Testis (tissue), 3 donors: ENCODE measurements around the gene FAM184B. TPM values are rescaled to one million over a fixed set of nuclear protein-coding genes. Genes with fewer than 3 reads are reported as not detected.

ENCODE experiments used
- DNase-seq: peaks from one replicate; pipeline ENCODE4 v3.0.0-alpha.2; 2019
- H3K27ac ChIP-seq, 2 donors: fragments of 200-600 bp; sonication (generic); one replicate each; pipeline ENCODE4 v1.5.1; 2019
- H3K27me3 ChIP-seq: fragments of 200-600 bp; sonication (generic); one replicate; pipeline ENCODE4 v1.5.1; 2019
- H3K36me3 ChIP-seq: fragments of 200-600 bp; sonication (generic); one replicate; pipeline ENCODE4 v1.5.1; 2017; ENCODE audit warnings: low read depth; ENCODE audit errors: missing control alignments
- H3K4me1 ChIP-seq: fragments of 200-600 bp; sonication (generic); one replicate; pipeline ENCODE4 v1.5.1; 2019
- H3K4me3 ChIP-seq, 2 donors: fragments of 200-600 bp; sonication (generic); one replicate each; pipeline ENCODE4 v1.5.1; 2017 to 2019
- H3K9me3 ChIP-seq: fragments of 200-600 bp; sonication (generic); one replicate; pipeline ENCODE4 v1.5.1; 2017
- POLR2A ChIP-seq: fragments of 450-650 bp; IDR thresholded peaks from one replicate; pipeline ENCODE4 v1.6.1; 2017; ENCODE audit warnings: antibody characterized with exemption, mild to moderate bottlenecking, moderate library complexity
- WGBS, 2 donors: methylation state at CpG; one replicate each; pipeline ENCODE4 v1.1.5; 2018; 5-methylcytosine and 5-hydroxymethylcytosine counted together
- intact Hi-C: fragments of 100-400 bp; cut with DNase I; formaldehyde crosslinking; loops from one replicate; pipeline ENCODE4 v1.15.1; 2023; ENCODE audit warnings: low total_unique reads
- polyA plus RNA-seq: library from polyadenylated mRNA; stranded (reverse); fragments of 350-450 nt; fragmentation: Illumina TruSeq; extraction: RNeasy Lipid Tissue Mini Kit (QIAGEN cat#74804); gene quantifications from one replicate; pipeline ENCODE4 v1.2.3, GENCODE V29; 2014; ENCODE audit warnings: low read depth, low replicate concordance; ENCODE audit not compliant: insufficient read depth
- total RNA-seq, 2 donors: library from RNA; depleted of rRNA; stranded (reverse); fragments of >200 nt; gene quantifications; one replicate each; pipeline ENCODE4 v1.2.3, GENCODE V29; 2016
- TF ChIP-seq, protein P1 (sequence below), 3 experiments: fragments of 450-650 bp in 2 of 3; fragments of 200-600 bp in 1 of 3; sonication (generic) in 1 of 3; IDR thresholded peaks; one replicate each; pipeline ENCODE4 v1.5.1; 2016 to 2019; ENCODE audit warnings: antibody characterized with exemption in 3 of 3, mild to moderate bottlenecking in 2 of 3, moderate library complexity in 1 of 3

FAM184B gene
- total and polyA plus RNA-seq, 3 donors from 2014 or later = 0.08 to 0.26 (median 0.19) TPM

DNA sequence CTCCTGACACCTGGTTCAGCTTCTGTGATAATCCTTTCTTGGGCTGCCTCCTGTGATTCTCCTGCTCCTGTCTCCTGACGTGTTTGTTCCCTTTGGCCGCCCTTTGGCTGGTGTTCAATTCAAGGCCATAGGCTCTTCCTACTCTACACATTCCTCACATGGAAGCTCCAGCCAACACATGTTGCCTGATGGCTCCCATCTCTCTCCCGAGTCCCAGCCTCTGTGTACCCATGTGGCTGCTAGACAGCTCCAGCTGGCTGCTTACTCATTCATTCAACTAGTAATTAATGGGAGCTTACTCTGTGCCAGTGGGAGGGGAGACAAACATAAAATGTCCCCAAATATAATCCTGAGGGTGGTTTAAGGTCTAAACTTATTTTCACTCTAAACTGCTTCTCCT, 176.2 kb downstream of the FAM184B start:
- Histone ChIP-seq H3K27ac (no peak overlapping the region), H3K9me3 (no peaks in the 10 kb centered on the region), H3K4me3 (no peak overlapping the region), H3K27me3 (no peaks in the 10 kb centered on the region), H3K4me1 (no peaks in the 10 kb centered on the region), H3K36me3 (no peaks in the 10 kb centered on the region)
- TF ChIP-seq, protein P1, sequence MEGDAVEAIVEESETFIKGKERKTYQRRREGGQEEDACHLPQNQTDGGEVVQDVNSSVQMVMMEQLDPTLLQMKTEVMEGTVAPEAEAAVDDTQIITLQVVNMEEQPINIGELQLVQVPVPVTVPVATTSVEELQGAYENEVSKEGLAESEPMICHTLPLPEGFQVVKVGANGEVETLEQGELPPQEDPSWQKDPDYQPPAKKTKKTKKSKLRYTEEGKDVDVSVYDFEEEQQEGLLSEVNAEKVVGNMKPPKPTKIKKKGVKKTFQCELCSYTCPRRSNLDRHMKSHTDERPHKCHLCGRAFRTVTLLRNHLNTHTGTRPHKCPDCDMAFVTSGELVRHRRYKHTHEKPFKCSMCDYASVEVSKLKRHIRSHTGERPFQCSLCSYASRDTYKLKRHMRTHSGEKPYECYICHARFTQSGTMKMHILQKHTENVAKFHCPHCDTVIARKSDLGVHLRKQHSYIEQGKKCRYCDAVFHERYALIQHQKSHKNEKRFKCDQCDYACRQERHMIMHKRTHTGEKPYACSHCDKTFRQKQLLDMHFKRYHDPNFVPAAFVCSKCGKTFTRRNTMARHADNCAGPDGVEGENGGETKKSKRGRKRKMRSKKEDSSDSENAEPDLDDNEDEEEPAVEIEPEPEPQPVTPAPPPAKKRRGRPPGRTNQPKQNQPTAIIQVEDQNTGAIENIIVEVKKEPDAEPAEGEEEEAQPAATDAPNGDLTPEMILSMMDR (IDR thresholded peaks at IDR 0.05) = no peak
- TF ChIP-seq POLR2A = no peak
- DNase-seq = no peak
- 58 to 62% methylated on average over 3 of the region's 3 CpGs for WGBS, 2 donors
- intact Hi-C loops = no loop called here

DNA sequence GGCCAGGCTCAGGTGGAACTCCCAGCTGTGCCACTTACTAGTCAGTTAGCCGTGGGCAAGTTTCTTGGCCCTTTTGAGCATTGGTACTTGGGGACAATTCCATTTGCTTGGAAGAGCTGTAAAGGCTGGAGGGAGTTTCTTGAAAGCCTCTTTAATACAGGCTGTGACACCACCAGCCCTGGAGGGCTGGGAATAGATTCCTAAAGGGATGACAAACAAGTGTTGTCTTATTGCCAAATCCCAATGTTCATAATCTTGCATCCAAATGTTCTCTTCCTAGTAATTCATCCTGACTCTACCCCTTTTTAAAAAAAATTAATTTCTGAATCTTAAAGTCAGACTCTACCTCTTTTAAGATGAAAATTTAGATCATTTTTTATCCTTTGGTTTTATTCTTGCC, 181.6 kb downstream of the FAM184B start:
- Histone ChIP-seq H3K4me3 (no peak overlapping the region), H3K9me3 (no peaks in the 10 kb centered on the region), H3K27me3 (no peaks in the 10 kb centered on the region), H3K4me1 (no peaks in the 10 kb centered on the region), H3K27ac (no peak overlapping the region), H3K36me3 (no peaks in the 10 kb centered on the region)
- 94 to 100% methylated on average over 1 of the region's 1 CpG for WGBS, 2 donors
- TF ChIP-seq POLR2A = no peak
- TF ChIP-seq, protein P1 (IDR thresholded peaks at IDR 0.05) = no peak
- DNase-seq = no peak
- intact Hi-C loops = no loop called here

DNA sequence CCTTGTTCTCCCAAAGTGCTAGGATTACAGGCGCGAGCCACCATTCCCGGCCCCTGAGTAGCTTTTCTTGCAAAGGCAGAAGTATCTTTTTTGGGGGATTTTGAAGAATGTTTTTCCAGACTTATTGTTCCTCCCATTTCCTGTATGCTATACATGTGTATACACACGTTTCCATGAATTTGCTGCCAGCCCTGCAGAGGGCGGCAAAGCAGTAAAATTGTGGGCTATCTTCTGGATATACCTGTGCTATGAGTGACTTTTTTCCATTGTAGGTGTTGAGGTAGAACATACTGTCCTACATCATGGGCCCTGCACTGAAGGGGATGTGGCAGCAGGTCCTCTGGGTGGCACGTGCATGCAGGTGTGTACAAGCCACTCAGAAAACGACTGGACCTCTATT, 183.9 kb downstream of the FAM184B start:
- H3K27me3 ChIP-seq = no peaks in the 10 kb centered on the region
- DNase-seq = no peak
- TF ChIP-seq, protein P1 (IDR thresholded peaks at IDR 0.05) = no peak
- TF ChIP-seq POLR2A = no peak
- 78 to 83% methylated on average over 7 of the region's 7 CpGs for WGBS, 2 donors
- H3K4me3 ChIP-seq = no peak overlapping the region
- H3K36me3 ChIP-seq = no peaks in the 10 kb centered on the region
- no peak overlapping the region for H3K27ac ChIP-seq
- no peaks in the 10 kb centered on the region for H3K9me3 ChIP-seq
- intact Hi-C loops = no loop called here
- H3K4me1 ChIP-seq = no peaks in the 10 kb centered on the region

DNA sequence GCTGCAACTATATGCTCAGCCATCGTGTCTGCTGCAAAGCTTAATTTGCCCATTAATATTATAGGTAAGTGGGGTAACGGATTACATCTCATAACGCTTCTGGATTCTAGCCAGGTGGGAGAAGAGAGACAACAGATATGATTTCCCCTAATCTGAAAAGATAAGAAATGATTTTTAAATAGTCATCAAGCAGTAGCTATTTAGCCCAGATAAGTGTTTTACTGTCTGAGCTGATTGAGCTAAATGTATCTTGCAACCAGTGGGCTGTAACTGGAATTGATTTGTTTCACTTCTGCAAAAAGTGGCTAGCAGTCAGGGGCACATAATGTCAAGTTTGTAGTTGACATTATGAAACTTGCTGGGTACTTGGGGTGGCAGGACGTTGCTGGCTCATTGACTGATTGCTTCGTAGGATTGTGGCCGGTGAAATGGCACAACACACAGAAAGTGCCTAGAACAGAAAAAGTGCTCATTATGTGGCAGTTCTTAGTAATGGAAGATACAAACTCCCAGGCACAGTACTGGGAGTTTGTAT, 185.9 kb downstream of the FAM184B start:
- no peak for DNase-seq
- no peaks in the 10 kb centered on the region for H3K4me1 ChIP-seq
- H3K27me3 ChIP-seq = no peaks in the 10 kb centered on the region
- H3K9me3 ChIP-seq = no peaks in the 10 kb centered on the region
- WGBS, 2 donors = 72 to 75% methylated on average over 6 of the region's 6 CpGs
- no peak for TF ChIP-seq POLR2A
- TF ChIP-seq, protein P1 (IDR thresholded peaks at IDR 0.05) = no peak
- H3K27ac ChIP-seq = no peak overlapping the region
- H3K4me3 ChIP-seq = no peak overlapping the region
- no peaks in the 10 kb centered on the region for H3K36me3 ChIP-seq
- intact Hi-C loops = no loop called here

DNA sequence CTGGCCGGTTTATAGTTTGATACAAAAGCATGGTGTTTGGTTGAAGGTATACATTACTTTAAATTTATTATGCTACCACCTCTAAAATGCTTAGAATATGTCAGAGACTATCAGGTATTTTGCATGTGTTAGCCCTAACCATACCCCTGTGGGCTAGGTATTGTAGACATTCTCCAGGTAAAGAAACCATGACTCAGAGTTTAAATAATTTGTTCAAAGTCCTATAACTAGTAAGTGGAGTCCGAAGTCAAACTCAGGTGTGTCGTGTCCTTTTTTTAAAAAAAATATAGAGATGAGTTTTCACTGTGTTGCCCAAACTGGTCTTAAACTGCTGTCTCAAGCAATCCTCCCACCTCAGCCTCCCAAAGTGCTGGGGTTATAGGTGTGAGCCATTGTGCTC, 192.1 kb downstream of the FAM184B start:
- intact Hi-C loops = no loop called here
- Histone ChIP-seq H3K4me3 (no peak overlapping the region), H3K27ac (no peak overlapping the region), H3K9me3 (no peaks in the 10 kb centered on the region), H3K4me1 (no peaks in the 10 kb centered on the region), H3K27me3 (no peaks in the 10 kb centered on the region), H3K36me3 (no peaks in the 10 kb centered on the region)
- no peak for TF ChIP-seq POLR2A
- TF ChIP-seq, protein P1 (IDR thresholded peaks at IDR 0.05) = no peak
- DNase-seq = no peak
- WGBS, 2 donors = 95% methylated on average over 3 of the region's 3 CpGs
